Measurements from ENCODE around the gene SGIP1. TPM values are rescaled to one million over a fixed set of nuclear protein-coding genes. Genes with fewer than 3 reads are reported as not detected.

Gene SGIP1
- polyA plus RNA-seq, 1 of the 3 experiments (the other 2 are of a cell fraction): 15.5 TPM

GRCh38 chr1:66648901-66649595 is 115.1 kb downstream of the SGIP1 start:
- POLR2A ChIA-PET: no interaction called here
- TF ChIP-seq FOSL2 (IDR thresholded peaks at IDR 0.05; ENCODE audit: borderline replicate concordance, low read depth): no peak
- H4K20me1 ChIP-seq (ENCODE audit: insufficient read depth): no peaks in the 10 kb centered on the region
- no peaks in the 10 kb centered on the region for H3K79me2 ChIP-seq (ENCODE audit: insufficient read depth)
- no peaks in the 10 kb centered on the region for H3K27me3 ChIP-seq (ENCODE audit: insufficient read depth)
- no peak for DNase-seq
- 75% methylated on average over 2 of the region's 2 CpGs for whole genome bisulfite sequencing (ENCODE audit: low lambda C conversion rate)
- H3K4me3 ChIP-seq (ENCODE audit: low read depth in 2 of 2, low read length in 1 of 2): no peak overlapping the region
- no peak overlapping the region for H2AFZ ChIP-seq (ENCODE audit: low read depth)
- H3K27ac ChIP-seq (ENCODE audit: low read depth in 2 of 2, low read length in 1 of 2): no peak overlapping the region
- peaks cover 19 to 86% of the 10 kb centered on the region in 2 experiments for H3K36me3 ChIP-seq (replicated peaks in 1 of 2; ENCODE audit: control insufficient read depth in 1 of 2, insufficient read depth in 2 of 2, low read length in 1 of 2)
- CTCF ChIA-PET: interaction anchor here (0.7 kb wide), 1 partner anchor 62 kb away, joined by 3 read pairs; no protein-coding TSS in a partner anchor
- H3K4me1 ChIP-seq (ENCODE audit: control insufficient read depth in 1 of 2, insufficient read depth in 2 of 2, low read depth in 1 of 2, low read length in 1 of 2): no peaks in the 10 kb centered on the region
- no peak overlapping the region for H3K4me2 ChIP-seq
- H3K9me2 ChIP-seq: no peaks in the 10 kb centered on the region
- no peak overlapping the region for H3K9ac ChIP-seq
- peaks cover 4% of the 10 kb centered on the region for H3F3A ChIP-seq (replicated peaks; ENCODE audit: insufficient read depth)
- no peaks in the 10 kb centered on the region for H3K9me3 ChIP-seq

GRCh38 chr1:66652556-66652955 is 118.6 kb downstream of the SGIP1 start:
- Histone ChIP-seq H3K27ac (ENCODE audit: low read depth in 2 of 2, low read length in 1 of 2) (no peak overlapping the region), H3K4me1 (ENCODE audit: control insufficient read depth in 1 of 2, insufficient read depth in 2 of 2, low read depth in 1 of 2, low read length in 1 of 2) (no peaks in the 10 kb centered on the region), H3K36me3 (replicated peaks in 1 of 2; ENCODE audit: control insufficient read depth in 1 of 2, insufficient read depth in 2 of 2, low read length in 1 of 2) (peaks cover 10 to 70% of the 10 kb centered on the region in 2 experiments), H4K20me1 (ENCODE audit: insufficient read depth) (no peaks in the 10 kb centered on the region), H3K9me3 (no peaks in the 10 kb centered on the region), H3K79me2 (ENCODE audit: insufficient read depth) (no peaks in the 10 kb centered on the region), H3K9ac (no peak overlapping the region), H3K9me2 (no peaks in the 10 kb centered on the region), H3K27me3 (ENCODE audit: insufficient read depth) (no peaks in the 10 kb centered on the region), H3K4me2 (no peak overlapping the region), H2AFZ (ENCODE audit: low read depth) (no peak overlapping the region), H3K4me3 (ENCODE audit: low read depth in 2 of 2, low read length in 1 of 2) (no peak overlapping the region), H3F3A (replicated peaks; ENCODE audit: insufficient read depth) (no peaks in the 10 kb centered on the region)
- DNase-seq: no peak
- no peak for TF ChIP-seq EP300 (IDR thresholded peaks at IDR 0.05; ENCODE audit: borderline replicate concordance in 1 of 2, low read depth in 1 of 2, low read length in 1 of 2)
- no peak for TF ChIP-seq TAF1 (IDR thresholded peaks at IDR 0.05; ENCODE audit: borderline replicate concordance, low read depth, low read length)
- TF ChIP-seq FOXJ3 (CRISPR knock-in tag; IDR thresholded peaks at IDR 0.05): no peak
- TF ChIP-seq RAD21 (IDR thresholded peaks at IDR 0.05; ENCODE audit: low read length): no peak
- no peak for TF ChIP-seq REST (IDR thresholded peaks at IDR 0.05; ENCODE audit: low read depth, low read length)
- no peak for TF ChIP-seq RXRA (IDR thresholded peaks at IDR 0.05; ENCODE audit: borderline replicate concordance, low read depth)
- TF ChIP-seq ZBTB33 (IDR thresholded peaks at IDR 0.05; ENCODE audit: borderline replicate concordance, low read depth): no peak
- TF ChIP-seq GATA2 (CRISPR knock-in tag; IDR thresholded peaks at IDR 0.05): no peak
- no peak for TF ChIP-seq TEAD4 (IDR thresholded peaks at IDR 0.05; ENCODE audit: borderline replicate concordance, insufficient read depth)
- no peak for TF ChIP-seq NRF1 (IDR thresholded peaks at IDR 0.05; ENCODE audit: low read depth, low read length)
- no peak for TF ChIP-seq IRF3 (IDR thresholded peaks at IDR 0.05; ENCODE audit: low read depth, low read length)
- TF ChIP-seq CHD2 (IDR thresholded peaks at IDR 0.05; ENCODE audit: low read length, partially characterized antibody): no peak
- no peak for TF ChIP-seq JUND (IDR thresholded peaks at IDR 0.05)
- TF ChIP-seq YY1 (IDR thresholded peaks at IDR 0.05; ENCODE audit: low read depth): no peak
- no peak for TF ChIP-seq EZH2phosphoT487 (IDR thresholded peaks at IDR 0.05; ENCODE audit: borderline replicate concordance, low read depth)
- TF ChIP-seq USF1 (IDR thresholded peaks at IDR 0.05; ENCODE audit: borderline replicate concordance, low read depth): no peak
- TF ChIP-seq FOXM1 (IDR thresholded peaks at IDR 0.05; ENCODE audit: low read depth): no peak
- no peak for TF ChIP-seq ELF1 (IDR thresholded peaks at IDR 0.05)
- CTCF ChIA-PET: no interaction called here
- WGBS (ENCODE audit: low lambda C conversion rate): 70% methylated on average over 2 of the region's 2 CpGs
- POLR2A ChIA-PET: no interaction called here

All from SK-N-SH (cell line).